ENCODE measurements around the gene GNPDA1. TPM values are rescaled to one million over a fixed set of nuclear protein-coding genes. Genes with fewer than 3 reads are reported as not detected.

GNPDA1 gene
- total and polyA plus RNA-seq, 2 donors from 2014 or later, result 30.1 to 76.6 TPM

- intact Hi-C loops (cut with DNase I), result loop anchor here (10.0 kb wide), 1 partner anchor 264 kb away; no protein-coding TSS in a partner anchor
Measured at GRCh38 chr5:141958546-141959172, 54.2 kb downstream of the GNPDA1 start.

DNA sequence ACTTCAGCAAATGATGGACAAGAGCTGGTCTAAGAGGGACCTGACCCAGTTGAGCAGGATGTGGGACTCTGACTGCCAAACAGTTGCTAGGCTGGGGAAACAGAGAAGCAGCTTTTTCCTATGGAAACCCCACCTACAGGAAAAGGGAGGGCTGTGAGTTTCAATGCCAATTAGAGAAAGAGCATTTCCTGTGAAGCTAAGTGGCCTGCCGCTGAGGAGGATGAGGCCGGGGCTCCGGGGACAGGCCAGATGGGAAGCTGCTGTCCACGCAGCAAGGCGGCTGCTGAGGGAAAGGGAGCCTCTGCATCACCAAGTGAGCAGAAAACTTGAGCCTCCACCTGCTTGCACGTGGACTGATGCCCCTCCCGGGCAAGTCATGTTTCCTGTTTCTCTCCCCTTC is 54.7 kb downstream of the GNPDA1 start, which contains the start of gene PCDH12:
PCDH12 (minus strand) TSS at position 90 of the 400 bp plus-strand sequence. CDS start 351 bp downstream, outside the sequence.
- DNase-seq (peak in 4 of 5 donors; percentile 49 to 93 (median 74)), FAIRE-seq (no peak)
- Histone ChIP-seq H3K9me3 (ENCODE audit: control insufficient read depth in 2 of 3, insufficient read depth in 1 of 3, low read length in 3 of 3) (no peaks in the 10 kb centered on the region), H3K27ac (ENCODE audit: low read depth in 2 of 2, low read length in 2 of 2) (peak within 1 kb of the TSS; percentile 26 to 39), H3K36me3 (ENCODE audit: control insufficient read depth in 2 of 3, insufficient read depth in 3 of 3, low read length in 3 of 3) (no peaks in the 10 kb centered on the region), H3K4me3 (ENCODE audit: low read length in 3 of 3) (peak within 1 kb of the TSS in 2 of 3 donors; percentile 53 to 57), H3K9ac (ENCODE audit: low read length in 3 of 3) (peak within 1 kb of the TSS in 1 of 3 donors; percentile 22), H3K4me1 (ENCODE audit: control insufficient read depth in 2 of 3, insufficient read depth in 2 of 3, low read depth in 1 of 3, low read length in 3 of 3) (peaks cover 3 to 12% (median 4%) of the 10 kb centered on the region in 3 donors), H3K27me3 (ENCODE audit: control insufficient read depth, insufficient read depth, low read length) (no peaks in the 10 kb centered on the region)
- TF ChIP-seq CTCF (IDR thresholded peaks at IDR 0.05; ENCODE audit: borderline replicate concordance, extremely low read depth, insufficient read depth), result no peak
- intact Hi-C loops (cut with DNase I), result loop anchor here (10.0 kb wide), 1 partner anchor 263 kb away; no protein-coding TSS in a partner anchor

More at GRCh38 chr5:141958546-141959172, 54.2 kb downstream of the GNPDA1 start:
- H3K4me1 ChIP-seq (ENCODE audit: control insufficient read depth in 2 of 3, insufficient read depth in 2 of 3, low read depth in 1 of 3, low read length in 3 of 3), result peaks cover 3 to 12% (median 4%) of the 10 kb centered on the region in 3 donors
- H3K27me3 ChIP-seq (ENCODE audit: control insufficient read depth, insufficient read depth, low read length), result no peaks in the 10 kb centered on the region
- no peak for TF ChIP-seq CTCF (IDR thresholded peaks at IDR 0.05; ENCODE audit: borderline replicate concordance, extremely low read depth, insufficient read depth)
- no peak overlapping the region for H3K9ac ChIP-seq (ENCODE audit: low read length in 3 of 3)
- no peak overlapping the region for H3K4me3 ChIP-seq (ENCODE audit: low read length in 3 of 3)
- H3K36me3 ChIP-seq (ENCODE audit: control insufficient read depth in 2 of 3, insufficient read depth in 3 of 3, low read length in 3 of 3), result no peaks in the 10 kb centered on the region
- FAIRE-seq (no peak), DNase-seq (no peak)
- peak overlapping the region; percentile 8 to 26 for H3K27ac ChIP-seq (ENCODE audit: low read depth in 2 of 2, low read length in 2 of 2)
- no peaks in the 10 kb centered on the region for H3K9me3 ChIP-seq (ENCODE audit: control insufficient read depth in 2 of 3, insufficient read depth in 1 of 3, low read length in 3 of 3)

GRCh38 chr5:141957367-141957996 is 55.3 kb downstream of the GNPDA1 start:
- Histone ChIP-seq H3K27me3 (ENCODE audit: control insufficient read depth, insufficient read depth, low read length) (no peaks in the 10 kb centered on the region), H3K27ac (ENCODE audit: low read depth in 2 of 2, low read length in 2 of 2) (peak overlapping the region; percentile 5 to 39), H3K4me1 (ENCODE audit: control insufficient read depth in 2 of 3, insufficient read depth in 2 of 3, low read depth in 1 of 3, low read length in 3 of 3) (peaks cover 3 to 12% (median 4%) of the 10 kb centered on the region in 3 donors), H3K9me3 (ENCODE audit: control insufficient read depth in 2 of 3, insufficient read depth in 1 of 3, low read length in 3 of 3) (no peaks in the 10 kb centered on the region), H3K9ac (ENCODE audit: low read length in 3 of 3) (peak overlapping the region in 1 of 3 donors; percentile 22), H3K4me3 (ENCODE audit: low read length in 3 of 3) (peak overlapping the region in 2 of 3 donors; percentile 53 to 57), H3K36me3 (ENCODE audit: control insufficient read depth in 2 of 3, insufficient read depth in 3 of 3, low read length in 3 of 3) (no peaks in the 10 kb centered on the region)
- TF ChIP-seq CTCF (IDR thresholded peaks at IDR 0.05; ENCODE audit: borderline replicate concordance, extremely low read depth, insufficient read depth), result no peak
- no peak for FAIRE-seq
- DNase-seq, result no peak
- intact Hi-C loops (cut with DNase I), result loop anchor here (10.0 kb wide), 1 partner anchor 263 kb away; no protein-coding TSS in a partner anchor
